Colonic mucosa (tissue), 4 donors: Measurements from ENCODE around the gene FAM118B. TPM values are rescaled to one million over a fixed set of nuclear protein-coding genes. Genes with fewer than 3 reads are reported as not detected.
"Not testable (repeated sequence)": the region's sequence is repeated elsewhere in the genome, so short reads cannot be mapped to it uniquely, and the experiment has no call there.

Experiments
- DNase-seq: peaks from one replicate; pipeline ENCODE4 v3.0.0-alpha.2; 2020
- H3K27ac ChIP-seq: fragments of 200-600 bp; one replicate; pipeline ENCODE4 v1.8.0; 2021
- H3K27me3 ChIP-seq: fragments of 200-600 bp; one replicate; pipeline ENCODE4 v1.8.0; 2021
- H3K36me3 ChIP-seq: fragments of 200-600 bp; one replicate; pipeline ENCODE4 v1.8.0; 2021
- H3K4me1 ChIP-seq: fragments of 200-600 bp; one replicate; pipeline ENCODE4 v1.8.0; 2021; ENCODE audit warnings: mild to moderate bottlenecking
- H3K4me3 ChIP-seq: fragments of 200-600 bp; one replicate; pipeline ENCODE4 v1.8.0; 2021
- H3K9ac ChIP-seq, 2 donors: one replicate each; pipeline ENCODE4 v1.7.0; 2013; ENCODE audit warnings: control low read depth in 2 of 2, low read depth in 2 of 2, low read length in 2 of 2
- H3K9me3 ChIP-seq: fragments of 200-600 bp; one replicate; pipeline ENCODE4 v1.8.0; 2021
- CTCF ChIP-seq: fragments of 200-600 bp; IDR thresholded peaks from one replicate; pipeline ENCODE4 v1.8.0; 2022; ENCODE audit warnings: antibody characterized with exemption, mild to moderate bottlenecking
- intact Hi-C: fragments of 100-400 bp; cut with DNase I; formaldehyde crosslinking; loops from one replicate; pipeline ENCODE4 v1.14.1; 2022
- total RNA-seq, 2 donors: library from RNA; stranded (reverse); fragmentation: NEBNext Ultra II Directional in 1 of 2; extraction: Animal tissue kit (Norgen Biotek cat#: 25700) in 1 of 2; gene quantifications; one replicate each; pipeline ENCODE4 v1.2.1, GENCODE V29; 2021
- donor health status: healthy.
- donor health status: DM: no; HTN: no; CAD: no.
- donor health status: DM: no; HTN: no; CAD: no.

FAM118B gene
- total RNA-seq, 2 donors from 2014 or later, result 57.9 to 58.3 TPM

GRCh38 chr11:126232683-126233082 is 21.1 kb downstream of the FAM118B start:
- Histone ChIP-seq H3K9ac (no peak overlapping the region), H3K27ac (no peak overlapping the region), H3K4me3 (no peak overlapping the region), H3K9me3 (no peaks in the 10 kb centered on the region), H3K27me3 (no peaks in the 10 kb centered on the region), H3K4me1 (no peaks in the 10 kb centered on the region), H3K36me3 (no peaks in the 10 kb centered on the region)
- no peak for DNase-seq
- TF ChIP-seq CTCF, result no peak
- intact Hi-C loops, result no loop called here

- no peaks in the 10 kb centered on the region for H3K27me3 ChIP-seq
- H3K4me1 ChIP-seq, result no peaks in the 10 kb centered on the region
- H3K27ac ChIP-seq, result no peak overlapping the region
- H3K9me3 ChIP-seq, result no peaks in the 10 kb centered on the region
- H3K36me3 ChIP-seq, result no peaks in the 10 kb centered on the region
- intact Hi-C loops, result no loop called here
- no peak overlapping the region for H3K9ac ChIP-seq
- H3K4me3 ChIP-seq, result no peak overlapping the region
- DNase-seq, result no peak
- no peak for TF ChIP-seq CTCF
Measured at GRCh38 chr11:126233391-126233790, 21.8 kb downstream of the FAM118B start.

GRCh38 chr11:126246636-126247035 is 35.1 kb downstream of the FAM118B start:
- H3K9ac ChIP-seq, result no peak overlapping the region
- no peak overlapping the region for H3K27ac ChIP-seq
- DNase-seq, result no peak
- H3K9me3 ChIP-seq, result no peaks in the 10 kb centered on the region
- no peaks in the 10 kb centered on the region for H3K36me3 ChIP-seq
- no peaks in the 10 kb centered on the region for H3K27me3 ChIP-seq
- no peak overlapping the region for H3K4me3 ChIP-seq
- intact Hi-C loops, result no loop called here
- TF ChIP-seq CTCF, result no peak
- H3K4me1 ChIP-seq, result no peaks in the 10 kb centered on the region

- no peak overlapping the region for H3K4me3 ChIP-seq
- no peaks in the 10 kb centered on the region for H3K9me3 ChIP-seq
- H3K27ac ChIP-seq, result no peak overlapping the region
- no peak for TF ChIP-seq CTCF
- peaks cover 12% of the 10 kb centered on the region for H3K36me3 ChIP-seq
- no peak overlapping the region for H3K9ac ChIP-seq
- no peak for DNase-seq
- intact Hi-C loops, result no loop called here
- H3K4me1 ChIP-seq, result no peaks in the 10 kb centered on the region
- H3K27me3 ChIP-seq, result no peaks in the 10 kb centered on the region
Measured at GRCh38 chr11:126253265-126253664, 41.7 kb downstream of the FAM118B start.

GRCh38 chr11:126254819-126255218 is 43.2 kb downstream of the FAM118B start:
- peaks cover 12% of the 10 kb centered on the region for H3K36me3 ChIP-seq
- intact Hi-C loops, result no loop called here
- no peak overlapping the region for H3K4me3 ChIP-seq
- H3K27ac ChIP-seq, result no peak overlapping the region
- no peaks in the 10 kb centered on the region for H3K27me3 ChIP-seq
- TF ChIP-seq CTCF, result no peak
- H3K9me3 ChIP-seq, result no peaks in the 10 kb centered on the region
- no peaks in the 10 kb centered on the region for H3K4me1 ChIP-seq
- DNase-seq, result no peak
- H3K9ac ChIP-seq, result no peak overlapping the region

- H3K9me3 ChIP-seq, H3K9ac ChIP-seq, DNase-seq, H3K4me3 ChIP-seq, intact Hi-C loops, H3K27ac ChIP-seq, H3K4me1 ChIP-seq, H3K27me3 ChIP-seq: not testable (repeated sequence)
- H3K36me3 ChIP-seq, result peaks cover 12% of the 10 kb centered on the region
Measured at GRCh38 chr11:126255507-126255906, 43.9 kb downstream of the FAM118B start.
